ENCODE measurements around the gene PDYN. TPM values are rescaled to one million over a fixed set of nuclear protein-coding genes. Genes with fewer than 3 reads are reported as not detected.
"Not testable (repeated sequence)": the region's sequence is repeated elsewhere in the genome, so short reads cannot be mapped to it uniquely, and the experiment has no call there.

Gene PDYN
- total RNA-seq (not detected), polyA plus RNA-seq (not detected)
- long read RNA-seq, donor 1: 0 reads
- long read RNA-seq, donor 2: 0 reads
- long read RNA-seq, donor 3: 0 reads
- long read RNA-seq, donor 4: 0 reads

GRCh38 chr20:1993986-1994385, at the start of gene PDYN:
PDYN (minus strand) TSS chr20:1994058; CDS start chr20:1983084, 10,974 bp downstream.
- Histone ChIP-seq H3K9me3 (ENCODE audit: control insufficient read depth, low read length) (no peaks in the 10 kb centered on the region), H3K4me3 (ENCODE audit: low read length) (no peak within 1 kb of the TSS), H3K4me1 (ENCODE audit: control insufficient read depth, insufficient read depth, low read length) (no peaks in the 10 kb centered on the region), H3K27me3 (ENCODE audit: control insufficient read depth, insufficient read depth) (no peaks in the 10 kb centered on the region), H3K27ac (ENCODE audit: low read length) (no peak within 1 kb of the TSS)
- WGBS: 24% methylated on average over 9 of the region's 9 CpGs
- DNase-seq (no peak), ATAC-seq (no peak)
- intact Hi-C loops (cut with DNase I): no loop called here

GRCh38 chr20:2042400-2042799, 48.5 kb upstream of the PDYN start:
- DNase-seq (no peak), ATAC-seq (no peak)
- Histone ChIP-seq H3K4me1 (ENCODE audit: control insufficient read depth, insufficient read depth, low read length) (no peaks in the 10 kb centered on the region), H3K4me3 (ENCODE audit: low read length) (no peak overlapping the region), H3K27me3 (ENCODE audit: control insufficient read depth, insufficient read depth) (no peaks in the 10 kb centered on the region), H3K9me3 (ENCODE audit: control insufficient read depth, low read length) (no peaks in the 10 kb centered on the region), H3K27ac (ENCODE audit: low read length) (no peak overlapping the region)
- intact Hi-C loops (cut with DNase I): no loop called here
- WGBS: 54% methylated on average over 6 of the region's 6 CpGs

- Histone ChIP-seq H3K4me1 (ENCODE audit: control insufficient read depth, insufficient read depth, low read length) (no peaks in the 10 kb centered on the region), H3K9me3 (ENCODE audit: control insufficient read depth, low read length) (no peaks in the 10 kb centered on the region), H3K27ac (ENCODE audit: low read length) (no peak overlapping the region), H3K4me3 (ENCODE audit: low read length) (no peak overlapping the region), H3K27me3 (ENCODE audit: control insufficient read depth, insufficient read depth) (no peaks in the 10 kb centered on the region)
- DNase-seq: no peak
- WGBS: 20% methylated on average over 3 of the region's 3 CpGs
- intact Hi-C loops (cut with DNase I): no loop called here
- ATAC-seq: no peak
These were observed 44.3 kb upstream of the PDYN start for GRCh38 chr20:2038161-2038560.

GRCh38 chr20:2037296-2037914, 43.5 kb upstream of the PDYN start:
- DNase-seq (no peak), ATAC-seq (no peak)
- Histone ChIP-seq H3K4me3 (ENCODE audit: low read length) (no peak overlapping the region), H3K4me1 (ENCODE audit: control insufficient read depth, insufficient read depth, low read length) (no peaks in the 10 kb centered on the region), H3K9me3 (ENCODE audit: control insufficient read depth, low read length) (no peaks in the 10 kb centered on the region), H3K27ac (ENCODE audit: low read length) (no peak overlapping the region), H3K27me3 (ENCODE audit: control insufficient read depth, insufficient read depth) (no peaks in the 10 kb centered on the region)
- intact Hi-C loops (cut with DNase I): no loop called here
- 75% methylated on average over 4 of the region's 4 CpGs for WGBS

- intact Hi-C loops (cut with DNase I); H3K4me3 ChIP-seq (ENCODE audit: low read length); H3K4me1 ChIP-seq (ENCODE audit: control insufficient read depth, insufficient read depth, low read length); ATAC-seq; H3K9me3 ChIP-seq (ENCODE audit: control insufficient read depth, low read length); DNase-seq; H3K27ac ChIP-seq (ENCODE audit: low read length); H3K27me3 ChIP-seq (ENCODE audit: control insufficient read depth, insufficient read depth): not testable (repeated sequence)
- whole genome bisulfite sequencing: 95% methylated on average over 4 of the region's 4 CpGs
These were observed 42.5 kb upstream of the PDYN start for GRCh38 chr20:2036357-2036756.

- Histone ChIP-seq H3K4me1 (ENCODE audit: control insufficient read depth, insufficient read depth, low read length) (no peaks in the 10 kb centered on the region), H3K27me3 (ENCODE audit: control insufficient read depth, insufficient read depth) (no peaks in the 10 kb centered on the region), H3K27ac (ENCODE audit: low read length) (no peak overlapping the region), H3K4me3 (ENCODE audit: low read length) (no peak overlapping the region), H3K9me3 (ENCODE audit: control insufficient read depth, low read length) (no peaks in the 10 kb centered on the region)
- ATAC-seq (no peak), DNase-seq (no peak)
- 24% methylated on average over 5 of the region's 5 CpGs for WGBS
- intact Hi-C loops (cut with DNase I): no loop called here
These were observed 38.3 kb upstream of the PDYN start for GRCh38 chr20:2032168-2032567.

GRCh38 chr20:2026514-2026913, 32.7 kb upstream of the PDYN start:
- H3K9me3 ChIP-seq (ENCODE audit: control insufficient read depth, low read length): peaks cover 2% of the 10 kb centered on the region
- no peaks in the 10 kb centered on the region for H3K4me1 ChIP-seq (ENCODE audit: control insufficient read depth, insufficient read depth, low read length)
- H3K27me3 ChIP-seq (ENCODE audit: control insufficient read depth, insufficient read depth): no peaks in the 10 kb centered on the region
- H3K4me3 ChIP-seq (ENCODE audit: low read length): no peak overlapping the region
- ATAC-seq (no peak), DNase-seq (no peak)
- H3K27ac ChIP-seq (ENCODE audit: low read length): no peak overlapping the region
- 86% methylated on average over 4 of the region's 4 CpGs for WGBS
- intact Hi-C loops (cut with DNase I): no loop called here

- intact Hi-C loops (cut with DNase I): no loop called here
- Histone ChIP-seq H3K4me1 (ENCODE audit: control insufficient read depth, insufficient read depth, low read length) (no peaks in the 10 kb centered on the region), H3K9me3 (ENCODE audit: control insufficient read depth, low read length) (peaks cover 2% of the 10 kb centered on the region), H3K27me3 (ENCODE audit: control insufficient read depth, insufficient read depth) (no peaks in the 10 kb centered on the region), H3K27ac (ENCODE audit: low read length) (no peak overlapping the region), H3K4me3 (ENCODE audit: low read length) (no peak overlapping the region)
- DNase-seq (no peak), ATAC-seq (no peak)
- WGBS: 80% methylated on average over 9 of the region's 9 CpGs
These were observed 32.1 kb upstream of the PDYN start for GRCh38 chr20:2026004-2026403.

- Histone ChIP-seq H3K4me1 (ENCODE audit: control insufficient read depth, insufficient read depth, low read length) (no peaks in the 10 kb centered on the region), H3K9me3 (ENCODE audit: control insufficient read depth, low read length) (peaks cover 2% of the 10 kb centered on the region), H3K27me3 (ENCODE audit: control insufficient read depth, insufficient read depth) (no peaks in the 10 kb centered on the region), H3K4me3 (ENCODE audit: low read length) (no peak overlapping the region), H3K27ac (ENCODE audit: low read length) (no peak overlapping the region)
- WGBS: 41% methylated on average over 4 of the region's 4 CpGs
- intact Hi-C loops (cut with DNase I): no loop called here
- no peak for DNase-seq
- no peak for ATAC-seq
These were observed 29.3 kb upstream of the PDYN start for GRCh38 chr20:2023151-2023550.

- DNase-seq (no peak), ATAC-seq (no peak)
- 79% methylated on average over 3 of the region's 3 CpGs for WGBS
- no peaks in the 10 kb centered on the region for H3K27me3 ChIP-seq (ENCODE audit: control insufficient read depth, insufficient read depth)
- H3K4me3 ChIP-seq (ENCODE audit: low read length): no peak overlapping the region
- intact Hi-C loops (cut with DNase I): no loop called here
- H3K9me3 ChIP-seq (ENCODE audit: control insufficient read depth, low read length): peaks cover 2% of the 10 kb centered on the region
- H3K27ac ChIP-seq (ENCODE audit: low read length): no peak overlapping the region
- H3K4me1 ChIP-seq (ENCODE audit: control insufficient read depth, insufficient read depth, low read length): no peaks in the 10 kb centered on the region
These were observed 28.3 kb upstream of the PDYN start for GRCh38 chr20:2022163-2022562.

- ATAC-seq (no peak), DNase-seq (no peak)
- H3K27me3 ChIP-seq (ENCODE audit: control insufficient read depth, insufficient read depth): peaks cover 2% of the 10 kb centered on the region
- no peak overlapping the region for H3K4me3 ChIP-seq (ENCODE audit: low read length)
- H3K27ac ChIP-seq (ENCODE audit: low read length): no peak overlapping the region
- intact Hi-C loops (cut with DNase I): no loop called here
- no peaks in the 10 kb centered on the region for H3K4me1 ChIP-seq (ENCODE audit: control insufficient read depth, insufficient read depth, low read length)
- H3K9me3 ChIP-seq (ENCODE audit: control insufficient read depth, low read length): no peaks in the 10 kb centered on the region
- 27% methylated on average over 4 of the region's 4 CpGs for WGBS
These were observed 16.7 kb upstream of the PDYN start for GRCh38 chr20:2010533-2010932.
